Vagina (tissue), 2 donors: ENCODE data around the gene LTO1. TPM values are rescaled to one million over a fixed set of nuclear protein-coding genes. Genes with fewer than 3 reads are reported as not detected.
"Not testable (repeated sequence)": the region's sequence is repeated elsewhere in the genome, so short reads cannot be mapped to it uniquely, and the experiment has no call there.

Experiments used
- DNase-seq, 2 donors: peaks; one replicate each; pipeline ENCODE4 v3.0.0-alpha.2; 2017; ENCODE audit errors: extremely low spot score in 2 of 2
- H3K27ac ChIP-seq: fragments of 200-600 bp; sonication (generic); one replicate; pipeline ENCODE4 v1.5.1; 2019
- H3K27me3 ChIP-seq: fragments of 200-600 bp; sonication (generic); one replicate; pipeline ENCODE4 v1.5.1; 2019
- H3K36me3 ChIP-seq, 2 donors: fragments of 200-600 bp; sonication (generic); one replicate each; pipeline ENCODE4 v1.5.1; 2017 to 2019
- H3K4me1 ChIP-seq: fragments of 200-600 bp; sonication (generic); one replicate; pipeline ENCODE4 v1.5.1; 2019
- H3K4me3 ChIP-seq, 2 donors: fragments of 200-600 bp; sonication (generic); 1 replicate in 1 of 2; 2 replicates in 1 of 2; pipeline ENCODE4 v1.5.1; 2016 to 2019
- H3K9me3 ChIP-seq: fragments of 200-600 bp; sonication (generic); one replicate; pipeline ENCODE4 v1.5.1; 2019
- CTCF ChIP-seq, 3 experiments: fragments of 450-650 bp in 2 of 3; fragments of 200-600 bp in 1 of 3; sonication (generic) in 1 of 3; IDR thresholded peaks; one replicate each; pipeline ENCODE4 v1.5.1; 2017 to 2019; ENCODE audit warnings: antibody characterized with exemption in 3 of 3, mild to moderate bottlenecking in 2 of 3, moderate library complexity in 2 of 3
- POLR2A ChIP-seq, 2 donors: fragments of 450-650 bp; IDR thresholded peaks; one replicate each; pipeline ENCODE4 v1.6.1; 2017; ENCODE audit warnings: antibody characterized with exemption in 2 of 2, mild to moderate bottlenecking in 2 of 2, moderate library complexity in 2 of 2
- POLR2AphosphoS5 ChIP-seq, 2 donors: sonication (generic); formaldehyde crosslinking; IDR thresholded peaks; one replicate each; pipeline ENCODE4 v1.9.0; 2017; ENCODE audit warnings: antibody characterized with exemption in 2 of 2, mild to moderate bottlenecking in 2 of 2, low read depth in 1 of 2; ENCODE audit not compliant: insufficient read depth in 1 of 2
- intact Hi-C: fragments of 100-400 bp; cut with DNase I; formaldehyde crosslinking; loops from one replicate; pipeline ENCODE4 v1.15.1; 2023
- total RNA-seq: library from RNA; depleted of rRNA; stranded (reverse); fragments of >200 nt; gene quantifications from one replicate; pipeline ENCODE4 v1.2.3, GENCODE V29; 2016

The LTO1 gene
- total RNA-seq, 1 donor from 2014 or later = 15.7 TPM

- Histone ChIP-seq H3K36me3 (no peaks in the 10 kb centered on the region), H3K27me3 (no peaks in the 10 kb centered on the region), H3K4me1 (no peaks in the 10 kb centered on the region), H3K27ac (no peak overlapping the region), H3K4me3 (no peak overlapping the region), H3K9me3 (no peaks in the 10 kb centered on the region)
- intact Hi-C loops = no loop called here
- no peak for DNase-seq
- TF ChIP-seq POLR2A (IDR thresholded peaks at IDR 0.05) = no peak
- no peak for TF ChIP-seq POLR2AphosphoS5 (IDR thresholded peaks at IDR 0.05; ENCODE audit: insufficient read depth in 1 of 2, low read depth in 1 of 2)
- no peak for TF ChIP-seq CTCF (IDR thresholded peaks at IDR 0.05)
These were observed 45.1 kb downstream of the LTO1 start for GRCh38 chr11:69630017-69630416.

DNA sequence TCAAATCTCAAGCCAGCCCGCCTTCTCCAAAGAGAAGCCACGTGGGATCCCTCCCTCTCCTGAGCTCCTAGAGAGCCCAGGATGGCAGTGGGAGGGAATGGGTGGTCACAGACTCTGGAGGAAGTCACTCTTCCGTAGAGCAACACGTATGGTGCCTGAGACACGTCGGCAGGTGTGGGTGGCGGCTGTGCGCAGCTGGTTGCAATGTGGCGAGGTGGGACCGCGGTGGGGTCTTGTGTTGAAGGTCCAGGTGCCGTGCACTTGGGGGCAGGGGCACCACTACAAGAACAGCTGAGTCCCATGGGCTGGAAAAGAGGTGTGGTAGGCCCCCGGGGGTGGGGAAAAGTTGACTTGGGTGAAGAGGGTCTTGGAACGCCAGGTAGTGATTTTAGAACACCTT, 47.6 kb downstream of the LTO1 start:
- Histone ChIP-seq H3K9me3 (no peaks in the 10 kb centered on the region), H3K27ac (no peak overlapping the region), H3K36me3 (no peaks in the 10 kb centered on the region), H3K27me3 (no peaks in the 10 kb centered on the region), H3K4me3 (no peak overlapping the region), H3K4me1 (no peaks in the 10 kb centered on the region)
- no peak for DNase-seq
- TF ChIP-seq CTCF (IDR thresholded peaks at IDR 0.05) (no peak), POLR2AphosphoS5 (IDR thresholded peaks at IDR 0.05; ENCODE audit: insufficient read depth in 1 of 2, low read depth in 1 of 2) (no peak), POLR2A (IDR thresholded peaks at IDR 0.05) (no peak)
- intact Hi-C loops = no loop called here

DNA sequence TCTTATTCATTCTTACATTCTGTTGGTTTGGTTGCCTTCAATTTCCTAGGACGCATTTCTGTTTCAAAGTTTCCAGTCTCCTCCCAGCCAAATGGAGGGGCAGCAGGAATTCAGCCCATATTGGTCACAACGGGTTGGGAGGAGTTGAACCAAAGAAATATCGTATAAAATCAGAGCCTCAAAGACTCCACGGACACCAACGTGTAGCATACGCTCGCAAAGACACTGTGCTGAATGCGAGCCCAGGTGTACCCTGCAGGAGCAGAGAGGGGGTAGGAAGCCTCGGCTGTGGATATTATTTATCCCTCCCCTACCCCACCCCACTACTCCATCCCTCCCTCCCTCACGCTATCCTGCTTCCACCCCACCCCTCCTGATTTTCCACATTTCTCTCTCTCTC, 49.7 kb downstream of the LTO1 start:
- no peak for DNase-seq
- H3K27me3 ChIP-seq = no peaks in the 10 kb centered on the region
- H3K4me1 ChIP-seq = no peaks in the 10 kb centered on the region
- TF ChIP-seq POLR2A (IDR thresholded peaks at IDR 0.05) (no peak), POLR2AphosphoS5 (IDR thresholded peaks at IDR 0.05; ENCODE audit: insufficient read depth in 1 of 2, low read depth in 1 of 2) (no peak), CTCF (IDR thresholded peaks at IDR 0.05) (no peak)
- H3K4me3 ChIP-seq = no peak overlapping the region
- no peaks in the 10 kb centered on the region for H3K9me3 ChIP-seq
- no peaks in the 10 kb centered on the region for H3K36me3 ChIP-seq
- intact Hi-C loops = no loop called here
- H3K27ac ChIP-seq = no peak overlapping the region

- no peak for DNase-seq
These were observed 50.9 kb downstream of the LTO1 start for GRCh38 chr11:69624293-69624692.

GRCh38 chr11:69622097-69622681, 53.0 kb downstream of the LTO1 start:
- H3K9me3 ChIP-seq, H3K4me1 ChIP-seq, DNase-seq, intact Hi-C loops, H3K27ac ChIP-seq, H3K36me3 ChIP-seq, H3K27me3 ChIP-seq, H3K4me3 ChIP-seq: not testable (repeated sequence)

More at GRCh38 chr11:69624293-69624692, 50.9 kb downstream of the LTO1 start:
- H3K4me1 ChIP-seq = no peaks in the 10 kb centered on the region
- intact Hi-C loops = no loop called here
- H3K27me3 ChIP-seq = no peaks in the 10 kb centered on the region
- no peak overlapping the region for H3K4me3 ChIP-seq
- H3K36me3 ChIP-seq = no peaks in the 10 kb centered on the region
- TF ChIP-seq CTCF (IDR thresholded peaks at IDR 0.05) = no peak
- no peak for TF ChIP-seq POLR2A (IDR thresholded peaks at IDR 0.05)
- no peak for TF ChIP-seq POLR2AphosphoS5 (IDR thresholded peaks at IDR 0.05; ENCODE audit: insufficient read depth in 1 of 2, low read depth in 1 of 2)
- no peak overlapping the region for H3K27ac ChIP-seq
- no peaks in the 10 kb centered on the region for H3K9me3 ChIP-seq
